Measurements from ENCODE around the gene DEPP1.

The DEPP1 gene

DNA sequence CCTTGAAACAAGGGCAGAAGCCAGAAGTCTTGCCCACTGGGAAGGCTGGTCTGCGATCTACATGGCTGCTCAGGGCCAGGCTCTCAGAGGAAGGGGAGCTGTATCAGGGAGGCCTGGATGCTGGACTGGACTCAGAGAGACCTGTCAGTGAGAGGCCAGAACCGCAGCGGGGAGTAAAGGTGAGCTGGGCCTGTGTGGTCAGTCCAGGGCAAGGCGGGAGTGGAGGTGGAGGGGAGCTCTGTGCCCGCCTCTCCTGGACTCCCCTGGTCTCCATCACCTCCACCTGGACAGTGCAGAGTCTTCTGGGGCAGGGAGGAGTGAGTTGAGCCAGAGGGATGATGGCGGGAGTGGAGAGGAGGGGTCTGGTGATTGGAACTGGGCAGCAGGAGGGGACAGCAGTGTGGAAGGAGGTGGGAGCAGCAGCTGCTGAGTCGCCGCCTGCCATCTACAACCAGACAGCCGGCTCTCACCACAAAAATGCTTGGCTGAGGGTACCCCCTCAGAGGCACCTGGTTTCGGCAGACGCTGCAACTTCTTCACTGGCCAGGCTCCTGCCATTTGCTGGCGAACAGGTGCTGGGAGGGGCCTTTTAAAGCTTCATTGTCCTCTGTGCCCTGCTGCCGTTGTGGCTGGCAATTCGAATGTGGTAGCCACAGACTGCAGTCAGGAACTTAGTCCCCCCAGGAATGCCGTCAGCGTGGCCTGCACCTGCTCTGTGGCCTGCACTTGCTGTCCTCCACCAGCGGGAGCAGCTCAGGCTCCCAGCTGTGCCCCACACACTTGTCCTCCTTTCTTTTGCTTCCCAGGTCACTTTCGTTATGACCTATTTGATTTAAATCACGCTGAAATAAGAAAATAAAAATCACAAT, 15.5 kb downstream of the DEPP1 start:
- TF ChIP-seq YY1 (IDR thresholded peaks at IDR 0.05; ENCODE audit: low read depth) (no peak), TAF1 (IDR thresholded peaks at IDR 0.05; ENCODE audit: low read depth) (no peak), EGR1 (IDR thresholded peaks at IDR 0.05) (no peak), TEAD4 (IDR thresholded peaks at IDR 0.05) (no peak), CEBPB (IDR thresholded peaks at IDR 0.05) (no peak), RAD21 (IDR thresholded peaks at IDR 0.05; ENCODE audit: low read depth) (no peak), FOXM1 (IDR thresholded peaks at IDR 0.05; ENCODE audit: borderline replicate concordance, low read depth) (no peak)

DNA sequence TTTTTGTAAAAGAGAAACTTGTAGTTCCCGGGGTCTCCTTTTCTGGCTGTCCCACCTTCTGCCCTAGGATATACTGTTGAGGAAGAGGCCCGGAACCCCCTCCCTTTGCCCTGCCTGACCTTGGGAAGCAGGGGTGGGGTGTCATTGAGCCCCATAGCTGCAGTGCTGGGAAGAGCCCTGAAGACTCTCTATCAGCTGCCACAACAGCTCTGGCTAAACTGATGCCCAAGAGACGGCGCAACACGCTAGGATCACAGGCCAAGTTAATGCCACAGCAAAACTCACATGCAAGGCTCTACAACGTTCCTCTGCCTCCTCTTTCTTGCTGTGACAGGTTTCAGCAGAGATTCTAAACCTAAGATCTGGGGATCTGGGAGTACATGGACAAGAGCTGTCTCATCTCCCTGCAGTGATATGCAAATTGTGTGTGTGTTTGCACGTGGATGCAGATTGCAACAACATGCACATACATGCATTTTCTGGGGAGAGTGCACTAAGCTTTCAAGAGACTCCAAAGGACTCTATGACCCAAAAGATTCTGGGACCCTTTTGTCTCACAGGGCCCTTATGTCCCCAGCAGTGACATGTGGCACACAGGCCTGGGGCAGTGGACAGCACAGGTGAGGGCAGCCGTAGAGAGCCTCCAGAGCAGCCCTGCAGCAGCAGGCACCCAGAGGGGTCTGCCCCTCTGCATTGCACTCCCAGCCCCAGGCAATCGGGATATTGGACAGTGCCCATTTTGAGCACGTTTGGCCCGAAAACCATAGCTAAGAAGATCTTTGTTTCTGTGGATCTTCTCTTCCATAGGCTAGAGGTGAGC, 16.5 kb downstream of the DEPP1 start:
- TF ChIP-seq EP300 (IDR thresholded peaks at IDR 0.05; ENCODE audit: borderline replicate concordance), result no peak
- TF ChIP-seq, protein P1, sequence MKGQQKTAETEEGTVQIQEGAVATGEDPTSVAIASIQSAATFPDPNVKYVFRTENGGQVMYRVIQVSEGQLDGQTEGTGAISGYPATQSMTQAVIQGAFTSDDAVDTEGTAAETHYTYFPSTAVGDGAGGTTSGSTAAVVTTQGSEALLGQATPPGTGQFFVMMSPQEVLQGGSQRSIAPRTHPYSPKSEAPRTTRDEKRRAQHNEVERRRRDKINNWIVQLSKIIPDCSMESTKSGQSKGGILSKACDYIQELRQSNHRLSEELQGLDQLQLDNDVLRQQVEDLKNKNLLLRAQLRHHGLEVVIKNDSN (IDR thresholded peaks at IDR 0.05), result no peak
- TF ChIP-seq, protein P2, sequence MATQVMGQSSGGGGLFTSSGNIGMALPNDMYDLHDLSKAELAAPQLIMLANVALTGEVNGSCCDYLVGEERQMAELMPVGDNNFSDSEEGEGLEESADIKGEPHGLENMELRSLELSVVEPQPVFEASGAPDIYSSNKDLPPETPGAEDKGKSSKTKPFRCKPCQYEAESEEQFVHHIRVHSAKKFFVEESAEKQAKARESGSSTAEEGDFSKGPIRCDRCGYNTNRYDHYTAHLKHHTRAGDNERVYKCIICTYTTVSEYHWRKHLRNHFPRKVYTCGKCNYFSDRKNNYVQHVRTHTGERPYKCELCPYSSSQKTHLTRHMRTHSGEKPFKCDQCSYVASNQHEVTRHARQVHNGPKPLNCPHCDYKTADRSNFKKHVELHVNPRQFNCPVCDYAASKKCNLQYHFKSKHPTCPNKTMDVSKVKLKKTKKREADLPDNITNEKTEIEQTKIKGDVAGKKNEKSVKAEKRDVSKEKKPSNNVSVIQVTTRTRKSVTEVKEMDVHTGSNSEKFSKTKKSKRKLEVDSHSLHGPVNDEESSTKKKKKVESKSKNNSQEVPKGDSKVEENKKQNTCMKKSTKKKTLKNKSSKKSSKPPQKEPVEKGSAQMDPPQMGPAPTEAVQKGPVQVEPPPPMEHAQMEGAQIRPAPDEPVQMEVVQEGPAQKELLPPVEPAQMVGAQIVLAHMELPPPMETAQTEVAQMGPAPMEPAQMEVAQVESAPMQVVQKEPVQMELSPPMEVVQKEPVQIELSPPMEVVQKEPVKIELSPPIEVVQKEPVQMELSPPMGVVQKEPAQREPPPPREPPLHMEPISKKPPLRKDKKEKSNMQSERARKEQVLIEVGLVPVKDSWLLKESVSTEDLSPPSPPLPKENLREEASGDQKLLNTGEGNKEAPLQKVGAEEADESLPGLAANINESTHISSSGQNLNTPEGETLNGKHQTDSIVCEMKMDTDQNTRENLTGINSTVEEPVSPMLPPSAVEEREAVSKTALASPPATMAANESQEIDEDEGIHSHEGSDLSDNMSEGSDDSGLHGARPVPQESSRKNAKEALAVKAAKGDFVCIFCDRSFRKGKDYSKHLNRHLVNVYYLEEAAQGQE (IDR thresholded peaks at IDR 0.05; ENCODE audit: low read depth), result no peak
- no peak for TF ChIP-seq RAD21 (IDR thresholded peaks at IDR 0.05; ENCODE audit: low read depth)
- TF ChIP-seq, protein P3, sequence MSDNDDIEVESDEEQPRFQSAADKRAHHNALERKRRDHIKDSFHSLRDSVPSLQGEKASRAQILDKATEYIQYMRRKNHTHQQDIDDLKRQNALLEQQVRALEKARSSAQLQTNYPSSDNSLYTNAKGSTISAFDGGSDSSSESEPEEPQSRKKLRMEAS (IDR thresholded peaks at IDR 0.05), result no peak
- no peak for TF ChIP-seq TEAD4 (IDR thresholded peaks at IDR 0.05)
- no peak for TF ChIP-seq NFIC (IDR thresholded peaks at IDR 0.05)
- no peak for TF ChIP-seq ZBTB7A (IDR thresholded peaks at IDR 0.05; ENCODE audit: low read depth)

DNA sequence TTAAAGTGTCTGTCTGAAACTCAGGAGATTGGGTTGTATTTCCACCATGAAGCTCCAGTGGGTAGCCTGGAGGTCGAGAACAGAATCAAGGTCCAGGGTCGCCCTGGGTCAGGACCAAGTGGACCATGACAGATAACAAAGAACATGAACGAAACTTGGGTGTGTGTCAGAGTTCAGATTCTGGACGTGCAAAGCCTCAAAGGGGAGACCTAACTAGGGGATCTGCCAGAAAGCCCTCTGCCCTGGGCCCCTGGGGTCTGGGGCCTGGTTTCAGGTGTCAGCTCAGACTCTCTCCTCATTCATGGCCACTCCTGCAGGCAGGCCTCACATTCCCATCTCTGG, 17.4 kb downstream of the DEPP1 start:
- no peak for TF ChIP-seq EGR1 (IDR thresholded peaks at IDR 0.05)
- TF ChIP-seq, protein P3 (IDR thresholded peaks at IDR 0.05), result no peak
- no peak for TF ChIP-seq FOXM1 (IDR thresholded peaks at IDR 0.05; ENCODE audit: borderline replicate concordance, low read depth)
- TF ChIP-seq, protein P1 (IDR thresholded peaks at IDR 0.05), result no peak
- TF ChIP-seq NFIC (IDR thresholded peaks at IDR 0.05), result no peak
- no peak for TF ChIP-seq EP300 (IDR thresholded peaks at IDR 0.05; ENCODE audit: borderline replicate concordance)
- no peak for TF ChIP-seq TEAD4 (IDR thresholded peaks at IDR 0.05)
- TF ChIP-seq, protein P2 (IDR thresholded peaks at IDR 0.05; ENCODE audit: low read depth), result no peak
- TF ChIP-seq CREB1 (IDR thresholded peaks at IDR 0.05; ENCODE audit: low read depth), result no peak
- TF ChIP-seq CEBPB (IDR thresholded peaks at IDR 0.05), result no peak
- no peak for TF ChIP-seq ZBTB7A (IDR thresholded peaks at IDR 0.05; ENCODE audit: low read depth)
- no peak for TF ChIP-seq YY1 (IDR thresholded peaks at IDR 0.05; ENCODE audit: low read depth)
- TF ChIP-seq RAD21 (IDR thresholded peaks at IDR 0.05; ENCODE audit: low read depth), result no peak
- TF ChIP-seq TCF12 (IDR thresholded peaks at IDR 0.05; ENCODE audit: low read depth), result no peak
- TF ChIP-seq TAF1 (IDR thresholded peaks at IDR 0.05; ENCODE audit: low read depth), result no peak

DNA sequence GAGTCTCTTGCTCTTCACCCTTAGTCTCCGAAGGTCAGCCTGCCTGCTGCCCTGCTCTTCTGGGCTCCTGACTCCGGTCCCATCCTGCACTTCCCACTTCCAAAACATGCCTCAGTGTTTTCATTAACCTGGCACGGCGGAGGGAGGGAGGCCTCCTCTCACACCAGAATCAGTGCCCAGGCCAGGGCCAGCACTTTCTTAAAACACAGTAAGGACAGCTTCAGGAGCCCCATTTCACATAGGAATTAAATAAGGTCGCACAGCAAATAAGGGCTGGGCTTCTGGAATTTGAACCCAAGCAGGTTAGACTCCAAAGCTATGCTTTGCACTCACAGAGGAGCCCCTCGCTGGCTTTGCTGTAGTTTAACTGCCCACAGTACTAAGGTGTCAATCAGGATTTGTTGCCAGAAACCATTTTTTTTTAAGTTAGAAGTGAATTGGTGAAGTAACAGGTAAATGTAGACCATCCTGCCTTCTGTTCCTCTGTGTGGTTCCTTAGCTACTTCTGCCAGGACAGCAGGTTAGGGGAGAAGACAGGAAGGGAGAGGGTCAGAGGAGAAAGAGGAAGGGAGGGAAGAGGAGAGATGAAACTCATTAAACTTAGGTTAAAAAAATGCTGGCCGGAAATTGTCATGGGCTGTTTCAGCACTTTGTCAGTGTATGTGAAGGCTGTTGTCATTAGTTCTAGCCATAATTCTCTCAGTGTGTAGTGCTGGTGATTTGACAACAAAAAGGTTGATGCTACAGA, 18.0 kb downstream of the DEPP1 start:
- TF ChIP-seq ZBTB7A (IDR thresholded peaks at IDR 0.05; ENCODE audit: low read depth), result no peak
- TF ChIP-seq TAF1 (IDR thresholded peaks at IDR 0.05; ENCODE audit: low read depth), result no peak
- TF ChIP-seq CEBPB (IDR thresholded peaks at IDR 0.05), result no peak
- no peak for TF ChIP-seq EGR1 (IDR thresholded peaks at IDR 0.05)
- no peak for TF ChIP-seq RAD21 (IDR thresholded peaks at IDR 0.05; ENCODE audit: low read depth)
- TF ChIP-seq TCF12 (IDR thresholded peaks at IDR 0.05; ENCODE audit: low read depth), result no peak
- no peak for TF ChIP-seq CREB1 (IDR thresholded peaks at IDR 0.05; ENCODE audit: low read depth)
- TF ChIP-seq, protein P1 (IDR thresholded peaks at IDR 0.05), result no peak
- no peak for TF ChIP-seq TEAD4 (IDR thresholded peaks at IDR 0.05)
- TF ChIP-seq EP300 (IDR thresholded peaks at IDR 0.05; ENCODE audit: borderline replicate concordance), result no peak
- no peak for TF ChIP-seq YY1 (IDR thresholded peaks at IDR 0.05; ENCODE audit: low read depth)
